K562 (cell line): Measurements from ENCODE around the gene ZSCAN21. TPM values are rescaled to one million over a fixed set of nuclear protein-coding genes. Genes with fewer than 3 reads are reported as not detected.

Experiments
- BMI1 ChIP-seq: fragments of 150-350 bp; IDR thresholded peaks from 2 replicates; pipeline ENCODE4 v1.6.1; 2014; ENCODE audit warnings: low read length
- EP300 ChIP-seq: IDR thresholded peaks from 2 replicates; pipeline ENCODE4 v1.6.1; 2012; ENCODE audit warnings: low read length, improper control_type of control experiment
- KDM5B ChIP-seq: fragments of 200-600 bp; sonication (generic); IDR thresholded peaks from 2 replicates; pipeline ENCODE4 v1.6.1; 2012; ENCODE audit warnings: low read depth, mild to moderate bottlenecking, moderate library complexity, low read length, control low read depth, inconsistent platforms; ENCODE audit not compliant: insufficient replicate concordance
- LCOR ChIP-seq: sonication (generic); formaldehyde crosslinking; IDR thresholded peaks from 2 replicates; pipeline ENCODE4 v1.8.0; 2022; ENCODE audit warnings: mild to moderate bottlenecking, missing genetic modification reagents
- MTA3 ChIP-seq: fragments of 450-650 bp; formaldehyde crosslinking; IDR thresholded peaks from 2 replicates; pipeline ENCODE4 v1.6.1; 2017; ENCODE audit warnings: mild to moderate bottlenecking, borderline replicate concordance
- PHF8 ChIP-seq: fragments of 200-600 bp; sonication (generic); IDR thresholded peaks from 2 replicates; pipeline ENCODE4 v1.6.1; 2012; ENCODE audit warnings: mixed run types, mild to moderate bottlenecking, inconsistent platforms, low read length, moderate library complexity, borderline replicate concordance
- SMAD4 ChIP-seq: fragments of 250-450 bp; sonication (Bioruptor Pico); conservative IDR thresholded peaks from 2 replicates; pipeline ENCODE4 v1.8.0; 2021; ENCODE audit warnings: inconsistent platforms, mild to moderate bottlenecking, moderate library complexity
- SP2 ChIP-seq: IDR thresholded peaks from 2 replicates; pipeline ENCODE4 v1.6.1; 2011; ENCODE audit warnings: mild to moderate bottlenecking, low read depth, low read length, moderate library complexity; ENCODE audit not compliant: poor library complexity, severe bottlenecking; ENCODE audit errors: extremely low read depth
- SREBF2 ChIP-seq: sonication (generic); formaldehyde crosslinking; IDR thresholded peaks from 2 replicates; pipeline ENCODE4 v1.4.0; 2020; ENCODE audit warnings: mild to moderate bottlenecking, missing genetic modification reagents
- TAF9B ChIP-seq: fragments of 450-650 bp; IDR thresholded peaks from 2 replicates; pipeline ENCODE4 v1.6.1; 2018; ENCODE audit warnings: mild to moderate bottlenecking; ENCODE audit not compliant: partially characterized antibody
- TRIM28 ChIP-seq: fragments of 450-650 bp; IDR thresholded peaks from 2 replicates; pipeline ENCODE4 v1.6.1; 2017
- XRCC5 ChIP-seq: fragments of 200-400 bp; formaldehyde crosslinking; IDR thresholded peaks from 2 replicates; pipeline ENCODE4 v1.6.1; 2017; ENCODE audit warnings: low read depth, mild to moderate bottlenecking, low read length
- ZBTB11 ChIP-seq, 3 experiments: fragments of 200-800 bp in 1 of 3; fragments of 250-450 bp in 1 of 3; fragments of 450-650 bp in 1 of 3; sonication (Bioruptor Pico) in 1 of 3; sonication (Bioruptor generic) in 1 of 3; formaldehyde crosslinking in 1 of 3; IDR thresholded peaks; 2 replicates each; pipeline versions ENCODE4 v1.6.1 to v1.8.0; 2016 to 2022; ENCODE audit warnings: mild to moderate bottlenecking in 2 of 3, missing genetic modification characterization in 2 of 3, missing compliant biosample characterization in 1 of 3, moderate library complexity in 1 of 3
- ZNF184 ChIP-seq: sonication (generic); formaldehyde crosslinking; IDR thresholded peaks from 2 replicates; pipeline ENCODE4 v1.5.0; 2020; ENCODE audit warnings: missing genetic modification reagents
- ZNF232 ChIP-seq: sonication (generic); formaldehyde crosslinking; IDR thresholded peaks from 2 replicates; pipeline ENCODE4 v1.8.0; 2022; ENCODE audit warnings: mild to moderate bottlenecking, missing genetic modification reagents
- ZNF311 ChIP-seq: fragments of 250-450 bp; sonication (Bioruptor Pico); IDR thresholded peaks from 2 replicates; pipeline ENCODE4 v1.4.0; 2020; ENCODE audit warnings: mild to moderate bottlenecking, moderate library complexity
- ZNF41 ChIP-seq: fragments of 250-450 bp; sonication (Bioruptor Pico); conservative IDR thresholded peaks from 2 replicates; pipeline ENCODE4 v1.4.0; 2020; ENCODE audit warnings: mild to moderate bottlenecking
- ZNF639 ChIP-seq, 2 experiments: fragments of 200-800 bp in 1 of 2; sonication (Bioruptor generic) in 1 of 2; sonication (generic) in 1 of 2; formaldehyde crosslinking in 1 of 2; IDR thresholded peaks in 1 of 2; conservative IDR thresholded peaks in 1 of 2; 2 replicates each; pipeline versions ENCODE4 v1.5.0 to v1.6.1; 2016 to 2020; ENCODE audit warnings: missing compliant biosample characterization in 1 of 2, missing genetic modification characterization in 1 of 2, missing genetic modification reagents in 1 of 2
- ZNF740 ChIP-seq, 3 experiments: fragments of 200-800 bp in 1 of 3; sonication (Bioruptor generic) in 1 of 3; sonication (generic) in 1 of 3; formaldehyde crosslinking in 1 of 3; IDR thresholded peaks; 2 replicates each; pipeline versions ENCODE4 v1.6.1 to v1.8.0; 2016 to 2022; ENCODE audit warnings: mild to moderate bottlenecking in 2 of 3, missing compliant biosample characterization in 2 of 3, missing genetic modification characterization in 2 of 3, missing genetic modification reagents in 1 of 3
- polyA plus RNA-seq, 8 experiments: library from polyadenylated mRNA; depleted of rRNA in 4 of 8; stranded (reverse) in 5 of 8; unstranded in 3 of 8; fragments of >200 nt; fragmentation: Nextera tagmentation in 2 of 8; fragmentation: Illumina TruSeq in 1 of 8; extraction: Ambion mirVana in 2 of 8; extraction: Trizol in 1 of 8; gene quantifications; 2 replicates each; pipeline versions ENCODE4 v1.2.1 to v1.2.3, GENCODE V29; 2011 to 2014; ENCODE audit warnings: inconsistent platforms in 1 of 8, missing spikeins in 1 of 8
- total RNA-seq, 7 experiments: library from RNA; depleted of rRNA in 6 of 7; stranded (reverse); fragments of >200 nt in 6 of 7; fragmentation: Illumina TruSeq in 2 of 7; extraction: Trizol in 2 of 7; gene quantifications; 2 replicates each; pipeline versions ENCODE4 v1.2.1 to v1.2.3, GENCODE V29; 2011 to 2021; ENCODE audit warnings: low replicate concordance in 1 of 7

The ZSCAN21 gene
- total and polyA plus RNA-seq, 9 of the 15 experiments (the other 6 are each of a cell fraction or from before 2014, with no cell fraction given): 5.9 to 15.5 (median 13.2) TPM

GRCh38 chr7:100015232-100016214 is 34.1 kb upstream of the ZSCAN21 start, which contains the start of gene ZKSCAN1 (continued):
- TF ChIP-seq ZBTB11 (CRISPR knock-in tag; IDR thresholded peaks at IDR 0.05) (peak in 2 of 3 experiments; percentile 68 to 92; a peak in 3 of 6 replicates), ZNF232 (CRISPR knock-in tag) (no peak), PHF8 (peak; percentile 73; the same call in 1 of the 2 replicates), TAF9B (peak; percentile 94), SMAD4 (CRISPR knock-in tag) (0 out of 2 replicates have a peak, but pooled peaks have one; percentile 20), MTA3 (peak; percentile 66; the same call in 1 of the 2 replicates), ZNF41 (CRISPR knock-in tag) (no peak), TRIM28 (no peak), LCOR (CRISPR knock-in tag) (0 out of 2 replicates have a peak, but pooled peaks have one; percentile 22), SREBF2 (CRISPR knock-in tag) (no peak), BMI1 (no peak), KDM5B (peak; percentile 92), XRCC5 (peak; percentile 81; the same call in 1 of the 2 replicates), ZNF184 (peak; percentile 4; the same call in 1 of the 2 replicates), SP2 (peak; percentile 100), ZNF740 (CRISPR knock-in tag; IDR thresholded peaks at IDR 0.05) (peak; percentile 72; the same call in 1 of the 2 replicates), ZNF740 (tag; IDR thresholded peaks at IDR 0.05) (peak in 1 of 2 experiments; percentile 44; a peak in 1 of 4 replicates), ZNF311 (CRISPR knock-in tag) (no peak), EP300 (peak; percentile 1; the same call in 1 of the 2 replicates), ZNF639 (CRISPR knock-in tag; conservative IDR thresholded peaks at IDR 0.05 in 1 of 2, IDR thresholded peaks at IDR 0.05 in 1 of 2) (0 out of 4 replicates have a peak, but pooled peaks have one; percentile 15 to 37)
